ENCODE results near the gene BGLAP. TPM values are rescaled to one million over a fixed set of nuclear protein-coding genes. Genes with fewer than 3 reads are reported as not detected.

BGLAP gene
- total and polyA plus RNA-seq, 2 of the 13 experiments (the other 11 are each of a cell fraction or from before 2014, with no cell fraction given): 0.62 to 1.6 TPM

DNA sequence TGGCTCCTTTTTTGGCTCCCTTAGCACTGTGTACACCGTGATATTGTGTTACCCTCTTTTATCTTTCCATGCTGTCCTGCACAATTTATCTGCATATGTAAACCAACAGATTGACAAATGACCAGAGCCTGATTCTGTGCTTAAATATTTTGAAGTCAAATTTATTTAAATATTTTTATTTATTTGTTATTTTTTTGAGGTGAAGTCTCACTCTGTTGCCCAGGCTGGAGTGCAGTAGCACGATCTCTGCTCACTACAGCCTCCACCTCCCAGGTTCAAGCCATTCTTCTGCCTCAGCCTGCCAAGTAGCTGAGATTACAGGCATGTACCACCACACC, 16.3 kb upstream of the BGLAP start:
- no peak for FAIRE-seq
- TF ChIP-seq, protein P1, sequence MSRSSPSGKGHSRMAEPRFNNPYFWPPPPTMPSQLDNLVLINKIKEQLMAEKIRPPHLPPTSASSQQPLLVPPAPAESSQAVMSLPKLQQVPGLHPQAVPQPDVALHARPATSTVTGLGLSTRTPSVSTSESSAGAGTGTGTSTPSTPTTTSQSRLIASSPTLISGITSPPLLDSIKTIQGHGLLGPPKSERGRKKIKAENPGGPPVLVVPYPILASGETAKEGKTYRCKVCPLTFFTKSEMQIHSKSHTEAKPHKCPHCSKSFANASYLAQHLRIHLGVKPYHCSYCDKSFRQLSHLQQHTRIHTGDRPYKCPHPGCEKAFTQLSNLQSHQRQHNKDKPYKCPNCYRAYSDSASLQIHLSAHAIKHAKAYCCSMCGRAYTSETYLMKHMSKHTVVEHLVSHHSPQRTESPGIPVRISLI (CRISPR knock-in tag; IDR thresholded peaks at IDR 0.05; ENCODE audit: borderline replicate concordance): no peak
- TF ChIP-seq KAT2B (IDR thresholded peaks at IDR 0.05; ENCODE audit: borderline replicate concordance, low read depth, low read length): no peak
- no peak for TF ChIP-seq MBNL3 (CRISPR knock-in tag; conservative IDR thresholded peaks at IDR 0.05)
- TF ChIP-seq FOSL2 (CRISPR knock-in tag; IDR thresholded peaks at IDR 0.05): no peak
- TF ChIP-seq, protein P2, sequence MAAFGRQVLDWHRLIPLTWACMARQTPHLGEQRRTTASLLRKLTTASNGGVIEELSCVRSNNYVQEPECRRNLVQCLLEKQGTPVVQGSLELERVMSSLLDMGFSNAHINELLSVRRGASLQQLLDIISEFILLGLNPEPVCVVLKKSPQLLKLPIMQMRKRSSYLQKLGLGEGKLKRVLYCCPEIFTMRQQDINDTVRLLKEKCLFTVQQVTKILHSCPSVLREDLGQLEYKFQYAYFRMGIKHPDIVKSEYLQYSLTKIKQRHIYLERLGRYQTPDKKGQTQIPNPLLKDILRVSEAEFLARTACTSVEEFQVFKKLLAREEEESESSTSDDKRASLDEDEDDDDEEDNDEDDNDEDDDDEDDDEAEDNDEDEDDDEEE (CRISPR knock-in tag; IDR thresholded peaks at IDR 0.05): 0 out of 2 replicates have a peak, but pooled peaks have one; percentile 6
- no peak for TF ChIP-seq PCBP2 (optimal IDR thresholded peaks at IDR 0.05; ENCODE audit: low read depth, low read length, poor library complexity, severe bottlenecking)
- TF ChIP-seq SMYD3 (CRISPR knock-in tag; IDR thresholded peaks at IDR 0.05): 0 out of 2 replicates have a peak, but pooled peaks have one; percentile 8
- TF ChIP-seq SNAI1 (CRISPR knock-in tag; IDR thresholded peaks at IDR 0.05; ENCODE audit: borderline replicate concordance): no peak
- no peak for TF ChIP-seq ZBTB3 (CRISPR knock-in tag; IDR thresholded peaks at IDR 0.05; ENCODE audit: borderline replicate concordance, low read depth)
- no peak for TF ChIP-seq ZEB1 (IDR thresholded peaks at IDR 0.05; ENCODE audit: insufficient replicate concordance, low read depth)
- no peak; the same call in 1 of the 2 replicates for TF ChIP-seq TARDBP (CRISPR knock-in tag; IDR thresholded peaks at IDR 0.05)
- TF ChIP-seq, protein P3, sequence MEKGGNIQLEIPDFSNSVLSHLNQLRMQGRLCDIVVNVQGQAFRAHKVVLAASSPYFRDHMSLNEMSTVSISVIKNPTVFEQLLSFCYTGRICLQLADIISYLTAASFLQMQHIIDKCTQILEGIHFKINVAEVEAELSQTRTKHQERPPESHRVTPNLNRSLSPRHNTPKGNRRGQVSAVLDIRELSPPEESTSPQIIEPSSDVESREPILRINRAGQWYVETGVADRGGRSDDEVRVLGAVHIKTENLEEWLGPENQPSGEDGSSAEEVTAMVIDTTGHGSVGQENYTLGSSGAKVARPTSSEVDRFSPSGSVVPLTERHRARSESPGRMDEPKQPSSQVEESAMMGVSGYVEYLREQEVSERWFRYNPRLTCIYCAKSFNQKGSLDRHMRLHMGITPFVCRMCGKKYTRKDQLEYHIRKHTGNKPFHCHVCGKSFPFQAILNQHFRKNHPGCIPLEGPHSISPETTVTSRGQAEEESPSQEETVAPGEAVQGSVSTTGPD (CRISPR knock-in tag; IDR thresholded peaks at IDR 0.05): 0 out of 2 replicates have a peak, but pooled peaks have one; percentile 1
- TF ChIP-seq, protein P4, sequence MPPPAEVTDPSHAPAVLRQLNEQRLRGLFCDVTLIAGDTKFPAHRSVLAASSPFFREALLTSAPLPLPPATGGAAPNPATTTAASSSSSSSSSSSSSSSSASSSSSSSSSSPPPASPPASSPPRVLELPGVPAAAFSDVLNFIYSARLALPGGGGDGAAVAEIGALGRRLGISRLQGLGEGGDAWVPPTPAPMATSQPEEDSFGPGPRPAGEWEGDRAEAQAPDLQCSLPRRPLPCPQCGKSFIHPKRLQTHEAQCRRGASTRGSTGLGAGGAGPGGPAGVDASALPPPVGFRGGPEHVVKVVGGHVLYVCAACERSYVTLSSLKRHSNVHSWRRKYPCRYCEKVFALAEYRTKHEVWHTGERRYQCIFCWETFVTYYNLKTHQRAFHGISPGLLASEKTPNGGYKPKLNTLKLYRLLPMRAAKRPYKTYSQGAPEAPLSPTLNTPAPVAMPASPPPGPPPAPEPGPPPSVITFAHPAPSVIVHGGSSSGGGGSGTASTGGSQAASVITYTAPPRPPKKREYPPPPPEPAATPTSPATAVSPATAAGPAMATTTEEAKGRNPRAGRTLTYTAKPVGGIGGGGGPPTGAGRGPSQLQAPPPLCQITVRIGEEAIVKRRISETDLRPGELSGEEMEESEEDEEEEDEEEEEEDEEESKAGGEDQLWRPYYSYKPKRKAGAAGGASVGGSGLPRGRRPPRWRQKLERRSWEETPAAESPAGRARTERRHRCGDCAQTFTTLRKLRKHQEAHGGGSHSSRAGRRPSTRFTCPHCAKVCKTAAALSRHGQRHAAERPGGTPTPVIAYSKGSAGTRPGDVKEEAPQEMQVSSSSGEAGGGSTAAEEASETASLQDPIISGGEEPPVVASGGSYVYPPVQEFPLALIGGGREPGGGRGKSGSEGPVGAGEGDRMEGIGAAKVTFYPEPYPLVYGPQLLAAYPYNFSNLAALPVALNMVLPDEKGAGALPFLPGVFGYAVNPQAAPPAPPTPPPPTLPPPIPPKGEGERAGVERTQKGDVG (CRISPR knock-in tag; IDR thresholded peaks at IDR 0.05; ENCODE audit: borderline replicate concordance): no peak
- 0 out of 2 replicates have a peak, but pooled peaks have one; percentile 4 for TF ChIP-seq ZFP90 (CRISPR knock-in tag; IDR thresholded peaks at IDR 0.05; ENCODE audit: borderline replicate concordance)
- no peak for TF ChIP-seq MYNN (CRISPR knock-in tag; IDR thresholded peaks at IDR 0.05; ENCODE audit: low read depth)
- TF ChIP-seq TOPORS (CRISPR knock-in tag; IDR thresholded peaks at IDR 0.05): peak; percentile 13; the same call in 1 of the 2 replicates
- TF ChIP-seq RORA (CRISPR knock-in tag; IDR thresholded peaks at IDR 0.05): no peak

More for the DNA sequence above, 16.3 kb upstream of the BGLAP start:
- Histone ChIP-seq H3K27me3 (ENCODE audit: control insufficient read depth in 1 of 2, insufficient read depth in 2 of 2, low read length in 2 of 2) (no peaks in the 10 kb centered on the region), H4K20me1 (ENCODE audit: insufficient read depth, low read length) (no peaks in the 10 kb centered on the region), H3K9me3 (ENCODE audit: low read length) (no peaks in the 10 kb centered on the region), H3K36me3 (replicated peaks in 1 of 2; ENCODE audit: control insufficient read depth in 1 of 2, insufficient read depth in 2 of 2, low read length in 2 of 2) (peaks cover 22 to 57% of the 10 kb centered on the region in 2 experiments), H3K4me3 (replicated peaks in 1 of 3; ENCODE audit: insufficient read depth in 1 of 3, low read depth in 2 of 3, low read length in 3 of 3) (no peak overlapping the region), H3K4me1 (ENCODE audit: insufficient read depth, low read length) (peaks cover 17% of the 10 kb centered on the region), H3K27ac (ENCODE audit: extremely low read length, insufficient read depth, low read length) (no peak overlapping the region), H2AFZ (ENCODE audit: low read length) (no peak overlapping the region), H3K79me2 (ENCODE audit: insufficient read depth, low read length) (no peaks in the 10 kb centered on the region), H3K9ac (ENCODE audit: insufficient read depth, low read depth, low read length) (no peak overlapping the region), H3K4me2 (ENCODE audit: low read depth, low read length) (no peak overlapping the region)
- BruUV-seq (replicated peaks): no TSS peak
- WGBS (ENCODE audit: low lambda C conversion rate): 3% methylated on average over 2 of the region's 2 CpGs
- intact Hi-C loops (cut with micrococcal nuclease; ENCODE audit: unreplicated experiment) (loop anchor here (1.0 to 2.0 kb wide), 4 partner anchors 25 to 135 kb away; no protein-coding TSS in a partner anchor), in situ Hi-C loops (cut with HindIII; ENCODE audit: extremely low pct_ligation_motif_present, low pct_unique_long_range_greater_than_20kb) (loop anchor here (5.0 kb wide), 1 partner anchor 83 kb away; no protein-coding TSS in a partner anchor)
- ATAC-seq (no peak), DNase-seq (ENCODE audit: low spot score) (no peak)
- ChIA-PET POLR2A (interaction anchor here (0.7 to 4.5 kb wide), 13 partner anchors 11 to 107 kb away, joined by 3 to 61 read pairs (median 4); partner anchors contain the start of genes PMF1 and SLC25A44), CTCF (ENCODE audit: low intra/inter-chr PET ratio, low total read pairs) (interaction anchor here (1.2 to 2.0 kb wide), 3 partner anchors 79 to 129 kb away, joined by 4 to 44 read pairs (median 37); no protein-coding TSS in a partner anchor)

Data from HepG2 (cell line).